Neuronal stem cell (in vitro differentiated cells): ENCODE measurements around the gene TUBA1C.
"Not testable (repeated sequence)": the region's sequence is repeated elsewhere in the genome, so short reads cannot be mapped to it uniquely, and the experiment has no call there.

Source experiments
- DNase-seq: peaks from one replicate; pipeline ENCODE4 v3.0.0-alpha.2; 2013; ENCODE audit warnings: low spot score
- H2AFZ ChIP-seq: one replicate; pipeline ENCODE4 v1.6.1; 2013; ENCODE audit warnings: mild to moderate bottlenecking, low read length, inconsistent platforms
- H2AK5ac ChIP-seq: 2 replicates; pipeline ENCODE4 v1.6.1; 2013; ENCODE audit warnings: low read depth, mild to moderate bottlenecking, inconsistent platforms, low read length, moderate library complexity, mixed read lengths
- H2BK120ac ChIP-seq: 2 replicates; pipeline ENCODE4 v1.6.1; 2013; ENCODE audit warnings: low read depth, mild to moderate bottlenecking, inconsistent platforms, low read length, moderate library complexity, mixed read lengths
- H2BK12ac ChIP-seq: one replicate; pipeline ENCODE4 v1.6.1; 2013; ENCODE audit warnings: low read length, inconsistent platforms
- H2BK15ac ChIP-seq: 2 replicates; pipeline ENCODE4 v1.6.1; 2013; ENCODE audit warnings: mild to moderate bottlenecking, low read length, inconsistent platforms, mixed read lengths
- H2BK5ac ChIP-seq: one replicate; pipeline ENCODE4 v1.6.1; 2013; ENCODE audit warnings: inconsistent platforms, mild to moderate bottlenecking, low read length, moderate library complexity
- H3K14ac ChIP-seq: one replicate; pipeline ENCODE4 v1.6.1; 2013; ENCODE audit warnings: low read length, inconsistent platforms
- H3K18ac ChIP-seq: 2 replicates; pipeline ENCODE4 v1.6.1; 2013; ENCODE audit warnings: low read length, inconsistent platforms
- H3K23ac ChIP-seq: 2 replicates; pipeline ENCODE4 v1.6.1; 2013; ENCODE audit warnings: low read depth, mild to moderate bottlenecking, mixed read lengths, low read length, inconsistent platforms; ENCODE audit not compliant: poor library complexity
- H3K27ac ChIP-seq: replicated peaks from 3 replicates; pipeline ENCODE4 v1.5.1; 2013; ENCODE audit warnings: low read length, inconsistent platforms
- H3K27me3 ChIP-seq, 3 experiments: 2 replicates each; pipeline ENCODE4 v1.6.1; 2013; ENCODE audit warnings: low read length in 3 of 3, mild to moderate bottlenecking in 2 of 3, inconsistent platforms in 1 of 3, low read depth in 1 of 3, mixed read lengths in 1 of 3, moderate library complexity in 1 of 3; ENCODE audit not compliant: control insufficient read depth in 3 of 3, insufficient read depth in 3 of 3
- H3K36me3 ChIP-seq, 2 donors: replicated peaks in 1 of 2; 2 replicates each; pipeline ENCODE4 v1.6.1; 2013; ENCODE audit warnings: low read length in 2 of 2; ENCODE audit not compliant: control insufficient read depth in 2 of 2, insufficient read depth in 2 of 2
- H3K4ac ChIP-seq: 2 replicates; pipeline ENCODE4 v1.6.1; 2013; ENCODE audit warnings: inconsistent platforms, mild to moderate bottlenecking, low read length, moderate library complexity
- H3K4me1 ChIP-seq, 2 donors: 1 replicate in 1 of 2; 2 replicates in 1 of 2; pipeline ENCODE4 v1.6.1; 2013; ENCODE audit warnings: low read length in 2 of 2, low read depth in 1 of 2; ENCODE audit not compliant: control insufficient read depth in 2 of 2, insufficient read depth in 1 of 2
- H3K4me2 ChIP-seq: one replicate; pipeline ENCODE4 v1.6.1; 2013; ENCODE audit warnings: mild to moderate bottlenecking, low read length, inconsistent platforms; ENCODE audit not compliant: insufficient read depth, poor library complexity, severe bottlenecking
- H3K4me3 ChIP-seq, 2 donors: 2 replicates each; pipeline ENCODE4 v1.5.1; 2013; ENCODE audit warnings: low read length in 2 of 2, mild to moderate bottlenecking in 2 of 2, inconsistent platforms in 1 of 2, moderate library complexity in 1 of 2
- H3K79me1 ChIP-seq: one replicate; pipeline ENCODE4 v1.6.1; 2013; ENCODE audit warnings: low read depth, mild to moderate bottlenecking, inconsistent platforms, low read length, moderate library complexity
- H3K9ac ChIP-seq: one replicate; pipeline ENCODE4 v1.6.1; 2013; ENCODE audit warnings: mild to moderate bottlenecking, low read depth, low read length, inconsistent platforms; ENCODE audit not compliant: poor library complexity
- H3K9me3 ChIP-seq, 2 donors: replicated peaks in 1 of 2; 2 replicates each; pipeline versions ENCODE3 to v1.6.1; 2013; ENCODE audit warnings: low read length in 2 of 2, mild to moderate bottlenecking in 2 of 2, inconsistent platforms in 1 of 2, low read depth in 1 of 2, mixed read lengths in 1 of 2, moderate library complexity in 1 of 2; ENCODE audit not compliant: control insufficient read depth in 2 of 2, insufficient read depth in 1 of 2
- H4K8ac ChIP-seq: one replicate; pipeline ENCODE4 v1.6.1; 2013; ENCODE audit warnings: low read depth, mild to moderate bottlenecking, inconsistent platforms, low read length, moderate library complexity
- H4K91ac ChIP-seq: one replicate; pipeline ENCODE4 v1.6.1; 2013; ENCODE audit warnings: low read length, low read depth, mild to moderate bottlenecking, inconsistent platforms; ENCODE audit not compliant: poor library complexity
- WGBS, 2 donors: extraction: QIAGEN DNeasy Blood & Tissue Kit; methylation state at CpG; one replicate each; pipeline ENCODE4 v1.1.7; 2013; ENCODE audit warnings: missing lambda C conversion rate in 2 of 2, mixed read lengths in 1 of 2; ENCODE audit not compliant: insufficient read length in 2 of 2, insufficient replicate concordance in 1 of 2; ENCODE audit errors: extremely low coverage in 2 of 2; 5-methylcytosine and 5-hydroxymethylcytosine counted together

TUBA1C gene

DNA sequence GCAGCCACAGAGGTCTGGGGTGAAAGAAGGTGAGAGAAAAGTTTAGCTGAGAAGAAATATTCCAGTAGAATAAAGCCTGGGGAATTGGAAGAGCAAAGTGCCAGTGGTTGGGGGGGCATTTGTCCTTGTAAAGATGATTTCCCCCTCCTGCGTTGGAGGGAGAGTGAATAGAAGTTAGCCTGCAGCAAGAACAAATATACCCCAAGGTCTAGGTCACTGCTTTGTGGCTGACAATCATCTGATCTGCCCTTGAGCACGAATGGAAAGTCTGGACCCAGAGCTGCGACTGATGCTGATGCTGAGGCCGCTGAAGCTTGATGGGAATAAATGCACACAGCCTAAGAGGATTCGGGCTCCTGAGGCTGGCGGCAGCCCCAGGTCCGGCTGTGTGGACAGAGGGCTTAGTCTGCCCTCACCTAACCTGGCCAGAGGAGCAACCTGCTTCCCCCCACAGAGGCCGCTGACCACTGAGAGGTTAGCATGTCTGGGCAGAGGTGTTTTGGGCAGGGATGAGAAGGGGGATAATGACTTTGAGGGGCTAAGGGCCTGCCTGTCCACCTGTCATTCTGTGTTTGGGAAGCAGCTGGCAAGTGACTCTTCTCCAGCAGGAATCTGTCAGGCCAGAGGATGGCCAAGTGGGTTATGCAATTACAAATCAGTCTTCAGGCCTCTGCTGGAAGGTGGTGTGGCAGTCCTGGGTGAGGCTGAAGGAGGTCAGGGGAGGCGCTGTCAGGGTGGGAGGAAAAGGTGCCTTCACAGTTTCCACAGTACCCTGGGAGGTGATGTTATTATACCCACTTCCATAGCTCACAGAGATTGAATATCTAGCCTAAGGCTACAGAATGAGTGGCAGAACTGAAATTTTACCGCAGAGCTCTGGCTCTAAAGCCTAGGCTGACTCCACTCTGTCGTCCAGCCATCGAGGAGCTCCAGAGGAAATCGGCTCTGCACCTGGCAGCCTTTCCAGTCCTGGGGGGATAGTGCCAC is 11.7 kb downstream of the TUBA1C start:
- Histone ChIP-seq H3K27me3 (peaks cover 0 to 11% (median 0%) of the 10 kb centered on the region in 3 experiments), H2BK12ac (no peak overlapping the region), H3K4me1 (peaks cover 5 to 18% of the 10 kb centered on the region in 2 donors), H3K9me3 (no peaks in the 10 kb centered on the region), H3K27ac (no peak overlapping the region), H4K91ac (no peak overlapping the region), H3K9ac (no peak overlapping the region), H3K36me3 (peaks cover 5 to 11% of the 10 kb centered on the region in 2 donors), H3K23ac (peak overlapping the region; percentile 49), H2BK120ac (no peak overlapping the region), H2BK5ac (no peak overlapping the region), H2BK15ac (no peak overlapping the region), H3K79me1 (no peaks in the 10 kb centered on the region), H2AK5ac (peak overlapping the region; percentile 73), H3K4me2 (no peak overlapping the region), H3K4ac (no peak overlapping the region), H3K4me3 (no peak overlapping the region), H3K18ac (no peak overlapping the region), H4K8ac (no peak overlapping the region), H3K14ac (no peak overlapping the region), H2AFZ (no peak overlapping the region)
- no peak for DNase-seq
- no CpG with 5 or more reads among the region's 13 CpGs for WGBS, 2 donors

GRCh38 chr12:49277466-49277865 is 12.6 kb downstream of the TUBA1C start:
- Histone ChIP-seq H3K4me3 (peak overlapping the region in 1 of 2 donors; percentile 22), H3K36me3 (peaks cover 5 to 8% of the 10 kb centered on the region in 2 donors), H2BK12ac (peak overlapping the region; percentile 24), H2BK5ac (no peak overlapping the region), H3K14ac (peak overlapping the region; percentile 3), H3K4me1 (peaks cover 10 to 25% of the 10 kb centered on the region in 2 donors), H3K4me2 (no peak overlapping the region), H4K8ac (no peak overlapping the region), H3K79me1 (no peaks in the 10 kb centered on the region), H3K27me3 (peaks cover 0 to 11% (median 0%) of the 10 kb centered on the region in 3 experiments), H3K27ac (no peak overlapping the region), H3K4ac (no peak overlapping the region), H3K9ac (no peak overlapping the region), H2AK5ac (peak overlapping the region; percentile 83), H3K23ac (no peak overlapping the region), H3K9me3 (no peaks in the 10 kb centered on the region), H4K91ac (no peak overlapping the region), H2BK120ac (no peak overlapping the region), H2AFZ (no peak overlapping the region), H2BK15ac (peak overlapping the region; percentile 44), H3K18ac (peak overlapping the region; percentile 20)
- WGBS, 2 donors = no CpG with 5 or more reads among the region's 7 CpGs
- no peak for DNase-seq

DNA sequence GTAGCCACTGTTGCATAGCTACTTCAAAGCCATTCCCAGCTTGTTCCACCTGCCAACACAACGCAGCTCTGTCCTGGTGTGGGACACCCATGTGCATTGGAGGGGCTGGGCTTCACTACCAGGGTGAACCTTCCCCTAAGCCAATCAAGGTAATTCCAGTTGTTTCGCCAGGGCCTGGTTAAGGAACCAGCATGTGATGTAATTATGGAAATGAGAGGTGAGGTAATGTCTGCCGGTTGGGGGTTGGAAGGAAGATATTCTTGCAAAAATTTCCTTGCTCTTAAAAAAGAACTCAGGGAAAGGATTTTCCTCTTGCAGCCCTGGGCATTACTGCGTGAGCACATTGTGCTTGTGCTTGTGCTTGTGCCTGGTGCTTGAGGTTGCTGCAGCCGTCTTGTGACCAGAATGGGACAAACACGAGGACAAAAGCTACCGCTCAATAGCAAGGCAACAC is 14.9 kb downstream of the TUBA1C start:
- WGBS, 2 donors = no CpG with 5 or more reads among the region's 7 CpGs
- no peak for DNase-seq
- H2BK12ac ChIP-seq = peak overlapping the region; percentile 8

DNA sequence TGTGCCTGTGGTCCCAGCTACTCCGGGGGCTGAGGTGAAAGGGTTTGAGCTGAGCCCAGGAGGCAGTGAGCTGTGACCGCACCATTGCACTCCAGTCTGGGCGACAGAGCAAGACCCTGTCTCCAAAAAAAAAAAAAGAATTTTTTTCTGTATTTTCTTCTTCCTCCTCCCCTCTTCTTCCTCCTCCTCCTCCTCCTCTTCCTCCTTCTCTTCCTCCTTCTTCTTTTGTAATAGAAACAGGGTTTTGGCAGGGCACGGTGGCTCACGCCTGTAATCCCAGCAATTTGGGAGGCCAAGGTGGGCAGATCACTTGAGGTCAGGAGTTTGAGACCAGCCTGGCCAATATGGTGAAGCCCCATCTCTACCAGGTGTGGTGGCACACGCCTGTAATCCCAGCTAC is 15.7 kb downstream of the TUBA1C start:
- H3K9ac ChIP-seq, H3K23ac ChIP-seq, H3K36me3 ChIP-seq, H3K4me2 ChIP-seq, H3K4me3 ChIP-seq, H3K18ac ChIP-seq, H2AK5ac ChIP-seq, H3K27me3 ChIP-seq, H3K9me3 ChIP-seq, DNase-seq, H4K91ac ChIP-seq, H2AFZ ChIP-seq, H3K79me1 ChIP-seq, H2BK15ac ChIP-seq, H3K4ac ChIP-seq, H3K14ac ChIP-seq, H3K27ac ChIP-seq, H2BK12ac ChIP-seq, H4K8ac ChIP-seq, H2BK120ac ChIP-seq, H2BK5ac ChIP-seq: not testable (repeated sequence)
- WGBS, 2 donors = no CpG with 5 or more reads among the region's 6 CpGs
- H3K4me1 ChIP-seq = peaks cover 16 to 28% of the 10 kb centered on the region in 2 donors

More for the DNA sequence above, 14.9 kb downstream of the TUBA1C start:
- Histone ChIP-seq H3K18ac (peak overlapping the region; percentile 83), H4K91ac (no peak overlapping the region), H3K79me1 (no peaks in the 10 kb centered on the region), H4K8ac (no peak overlapping the region), H2AFZ (peak overlapping the region; percentile 62), H3K9ac (no peak overlapping the region), H3K4me1 (peaks cover 16 to 28% of the 10 kb centered on the region in 2 donors), H3K23ac (no peak overlapping the region), H3K4ac (no peak overlapping the region), H3K4me3 (no peak overlapping the region), H2BK15ac (peak overlapping the region; percentile 11), H2AK5ac (no peak overlapping the region), H3K4me2 (no peak overlapping the region), H2BK5ac (no peak overlapping the region), H3K27me3 (peaks cover 0 to 11% (median 0%) of the 10 kb centered on the region in 3 experiments), H2BK120ac (no peak overlapping the region), H3K36me3 (no peaks in the 10 kb centered on the region), H3K14ac (no peak overlapping the region), H3K27ac (no peak overlapping the region), H3K9me3 (no peaks in the 10 kb centered on the region)
